Naive thymus-derived CD4-positive, alpha-beta T cell (primary cell): Measurements from ENCODE around the gene UCP3. TPM values are rescaled to one million over a fixed set of nuclear protein-coding genes. Genes with fewer than 3 reads are reported as not detected.

Experiments used
- ATAC-seq: fragments of 150-1000 bp; cut with Tn5 transposase; 2 replicates; pipeline ENCODE4 v1.10.0; 2021; ENCODE audit warnings: mild to moderate bottlenecking, moderate library complexity
- CTCF ChIA-PET: fragments of 350-600 bp; sonication (Branson Sonifier 250); formaldehyde crosslinking; loops from one replicate; lab custom pipeline; 2021; ENCODE audit warnings: antibody characterized with exemption; lab: Charles Lee
- POLR2A ChIA-PET: fragments of 350-600 bp; sonication (Branson Sonifier 250); formaldehyde crosslinking; loops from one replicate; lab custom pipeline; 2021; ENCODE audit warnings: antibody characterized with exemption, inconsistent platforms; lab: Charles Lee
- DNase-seq, 9 donors: peaks; one replicate each; pipeline versions ENCODE4 v3.0.0 to v3.0.0-alpha.2; 2020 to 2022; ENCODE audit warnings: mixed read lengths in 1 of 9
- H3K27ac ChIP-seq: one replicate; pipeline ENCODE4 v1.7.0; 2013; ENCODE audit warnings: mild to moderate bottlenecking, low read depth, low read length, moderate library complexity
- H3K27me3 ChIP-seq, 2 donors: one replicate each; pipeline ENCODE4 v1.7.0; 2013; ENCODE audit warnings: low read length in 2 of 2, mild to moderate bottlenecking in 2 of 2, moderate library complexity in 2 of 2; ENCODE audit not compliant: control insufficient read depth in 2 of 2, insufficient read depth in 2 of 2
- H3K36me3 ChIP-seq, 3 experiments: 1 replicate in 2 of 3; 2 replicates in 1 of 3; pipeline ENCODE4 v1.7.0; 2013; ENCODE audit warnings: low read length in 3 of 3, mild to moderate bottlenecking in 3 of 3, moderate library complexity in 1 of 3; ENCODE audit not compliant: insufficient read depth in 3 of 3, control insufficient read depth in 2 of 3
- H3K4me1 ChIP-seq, 2 donors: one replicate each; pipeline ENCODE4 v1.7.0; 2013; ENCODE audit warnings: low read length in 2 of 2, mild to moderate bottlenecking in 2 of 2, moderate library complexity in 1 of 2; ENCODE audit not compliant: control insufficient read depth in 2 of 2, insufficient read depth in 2 of 2
- H3K4me3 ChIP-seq: 2 replicates; pipeline ENCODE4 v1.7.0; 2013; ENCODE audit warnings: mild to moderate bottlenecking, low read length
- H3K9me3 ChIP-seq, 3 experiments: 1 replicate in 2 of 3; 2 replicates in 1 of 3; pipeline ENCODE4 v1.7.0; 2013; ENCODE audit warnings: low read length in 3 of 3; ENCODE audit not compliant: control insufficient read depth in 2 of 3
- H3K27ac Mint-ChIP-seq, 9 donors: one replicate each; pipeline ENCODE4 v1.8.0; 2020 to 2022; ENCODE audit warnings: mixed read lengths in 9 of 9, mild to moderate bottlenecking in 8 of 9, moderate library complexity in 5 of 9, inconsistent platforms in 2 of 9
- H3K27me3 Mint-ChIP-seq, 5 donors: one replicate each; pipeline ENCODE4 v1.8.0; 2021 to 2022; ENCODE audit warnings: mixed read lengths in 5 of 5, mild to moderate bottlenecking in 1 of 5
- H3K36me3 Mint-ChIP-seq, 5 donors: one replicate each; pipeline ENCODE4 v1.8.0; 2020 to 2022; ENCODE audit warnings: mixed read lengths in 5 of 5, mild to moderate bottlenecking in 3 of 5, inconsistent platforms in 1 of 5
- H3K4me1 Mint-ChIP-seq, 7 donors: one replicate each; pipeline ENCODE4 v1.8.0; 2020 to 2022; ENCODE audit warnings: mixed read lengths in 7 of 7, mild to moderate bottlenecking in 3 of 7, inconsistent platforms in 1 of 7
- H3K4me3 Mint-ChIP-seq, 10 donors: one replicate each; pipeline ENCODE4 v1.8.0; 2020 to 2022; ENCODE audit warnings: mild to moderate bottlenecking in 10 of 10, mixed read lengths in 10 of 10, moderate library complexity in 6 of 10, inconsistent platforms in 2 of 10
- H3K9me3 Mint-ChIP-seq, 11 donors: one replicate each; pipeline ENCODE4 v1.8.0; 2020 to 2022; ENCODE audit warnings: mixed read lengths in 11 of 11, mild to moderate bottlenecking in 4 of 11, inconsistent platforms in 1 of 11, moderate library complexity in 1 of 11
- intact Hi-C, 2 donors: fragments of 100-400 bp; cut with micrococcal nuclease; formaldehyde crosslinking; loops; one replicate each; pipeline ENCODE4 v1.15.1; 2023
- polyA plus RNA-seq, 2 donors: library from polyadenylated mRNA; unstranded; fragments of 300-500 nt; fragmentation: Illumina TruSeq; gene quantifications; one replicate each; pipeline ENCODE4 v1.2.3, GENCODE V29; 2021
- total RNA-seq, 6 experiments: library from RNA in 5 of 6; stranded (reverse) in 5 of 6; gene quantifications; 1 replicate in 5 of 6; 2 replicates in 1 of 6; pipeline ENCODE4 v1.2.3 and lab custom pipeline; 2021 to 2026

Gene UCP3
- total and polyA plus RNA-seq, 7 experiments from 2014 or later, result 0.41 to 10.5 (median 6.1) TPM

DNA sequence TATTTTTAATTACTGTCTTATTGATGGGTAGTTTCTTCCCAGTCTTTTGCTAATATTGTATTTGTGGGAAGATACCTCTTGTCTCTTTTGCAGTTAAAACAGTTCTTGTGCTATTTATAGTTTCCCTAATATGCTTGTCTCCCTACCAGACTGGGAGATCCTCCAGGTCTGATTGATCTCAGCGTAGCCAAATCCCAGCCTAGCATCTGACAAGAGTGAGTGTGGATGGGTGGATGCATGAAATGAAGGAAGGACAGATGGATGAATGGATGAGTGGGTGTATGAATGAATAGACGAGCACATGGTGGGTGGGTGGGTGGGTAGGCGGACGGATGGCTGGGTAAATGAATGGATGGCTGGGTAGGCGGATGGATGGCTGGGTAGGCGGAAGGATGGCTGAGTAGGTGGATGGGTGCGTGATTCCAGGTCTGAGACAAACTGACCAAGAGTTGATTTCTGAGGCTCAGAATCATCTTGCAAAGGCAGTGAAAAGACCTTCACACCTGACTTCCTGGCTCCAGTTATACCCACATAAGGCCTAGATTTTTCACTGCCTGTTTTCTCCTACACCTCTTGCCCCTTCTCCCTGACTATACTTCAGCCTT is 46.7 kb downstream of the UCP3 start:
- Histone ChIP-seq H3K27me3 (no peaks in the 10 kb centered on the region), H3K4me1 (peaks cover 11 to 20% of the 10 kb centered on the region in 2 donors), H3K36me3 (no peaks in the 10 kb centered on the region), H3K9me3 (no peaks in the 10 kb centered on the region), H3K27ac (no peak overlapping the region), H3K4me3 (no peak overlapping the region)
- DNase-seq (no peak), ATAC-seq (no peak)
- CTCF ChIA-PET, result interaction anchor here (6.6 kb wide), 1 partner anchor 72 kb away, joined by 50 read pairs; no protein-coding TSS in a partner anchor
- Mint-ChIP-seq H3K27ac (peak overlapping the region in 2 of 9 donors; percentile 5 to 59), H3K9me3 (peaks cover 0 to 2% (median 0%) of the 10 kb centered on the region in 11 donors), H3K27me3 (peaks cover 4 to 6% (median 5%) of the 10 kb centered on the region in 5 donors), H3K4me3 (no peak overlapping the region), H3K4me1 (peaks cover 8 to 31% (median 21%) of the 10 kb centered on the region in 7 donors), H3K36me3 (no peaks in the 10 kb centered on the region)
- intact Hi-C loops, result loop anchor here in 1 of 2 donors (10.0 kb wide), 1 partner anchor 273 kb away; no protein-coding TSS in a partner anchor
- POLR2A ChIA-PET, result interaction anchor here (26.2 kb wide), 1 partner anchor 29 kb away, joined by 1403 read pairs; the partner anchor contains the start of gene UCP2

DNA sequence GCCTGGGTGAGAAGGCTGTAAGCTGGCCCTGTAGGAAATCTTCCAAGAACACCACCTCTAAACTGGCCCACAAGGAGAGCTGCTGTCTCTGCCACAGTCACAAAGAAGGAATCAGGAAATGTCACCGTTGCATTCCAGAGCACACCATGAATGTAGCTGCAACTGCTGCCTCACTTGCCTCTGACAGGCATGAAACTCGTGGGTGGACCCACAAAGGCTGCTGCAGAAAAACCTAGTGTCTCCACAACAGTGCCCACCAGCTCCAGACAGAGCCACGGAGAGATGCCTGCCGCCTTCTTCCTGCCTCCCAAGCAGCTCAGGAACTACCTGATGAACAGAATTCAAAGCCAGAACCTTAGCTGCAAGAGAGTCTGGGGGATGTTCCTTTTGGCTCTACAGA is 47.6 kb downstream of the UCP3 start:
- Histone ChIP-seq H3K9me3 (no peaks in the 10 kb centered on the region), H3K4me1 (peaks cover 11 to 18% of the 10 kb centered on the region in 2 donors), H3K27ac (no peak overlapping the region), H3K27me3 (no peaks in the 10 kb centered on the region), H3K36me3 (no peaks in the 10 kb centered on the region), H3K4me3 (no peak overlapping the region)
- POLR2A ChIA-PET, result no interaction called here
- Mint-ChIP-seq H3K36me3 (no peaks in the 10 kb centered on the region), H3K4me3 (no peak overlapping the region), H3K27ac (peak overlapping the region in 1 of 9 donors; percentile 62), H3K4me1 (peaks cover 8 to 31% (median 20%) of the 10 kb centered on the region in 7 donors), H3K27me3 (peaks cover 6 to 12% (median 11%) of the 10 kb centered on the region in 5 donors), H3K9me3 (peaks cover 0 to 2% (median 0%) of the 10 kb centered on the region in 11 donors)
- DNase-seq (no peak), ATAC-seq (no peak)
- intact Hi-C loops, result loop anchor here in 1 of 2 donors (10.0 kb wide), 1 partner anchor 273 kb away; no protein-coding TSS in a partner anchor
- CTCF ChIA-PET, result interaction anchor here (0.6 to 1.2 kb wide), 4 partner anchors 36 to 282 kb away, joined by 3 read pairs; no protein-coding TSS in a partner anchor

DNA sequence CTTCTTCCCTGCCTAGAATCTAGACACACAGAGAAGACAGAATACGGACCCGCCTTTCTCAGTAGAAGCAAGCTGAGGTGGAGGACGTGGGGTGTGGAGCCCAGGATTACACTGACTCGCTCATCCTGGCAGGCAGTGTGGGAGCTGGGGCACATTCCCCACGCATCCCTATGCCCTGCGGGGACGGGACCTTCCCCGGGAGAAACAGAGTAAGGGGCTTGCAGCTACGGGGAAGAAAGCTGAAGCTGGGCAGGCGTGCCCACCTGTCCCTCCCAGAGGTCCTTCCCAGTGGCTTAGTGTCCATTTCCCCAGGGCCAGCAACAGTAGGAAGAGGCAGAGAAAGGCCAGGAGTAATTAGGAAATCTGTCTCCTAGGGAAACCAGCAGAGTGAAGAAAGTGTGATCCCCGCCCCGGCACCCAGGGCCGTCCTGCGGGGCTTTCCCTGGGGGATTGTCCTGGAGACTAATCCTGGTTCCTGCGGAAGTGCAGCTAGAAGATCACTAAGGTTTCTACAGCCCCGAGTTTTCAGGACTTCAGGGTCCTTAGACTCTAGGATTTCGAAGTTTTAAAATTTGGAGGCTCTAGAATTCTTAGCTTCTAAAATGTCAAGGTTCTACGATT is 50.3 kb downstream of the UCP3 start:
- Mint-ChIP-seq H3K27me3 (peaks cover 6 to 16% (median 16%) of the 10 kb centered on the region in 5 donors), H3K4me3 (no peak overlapping the region), H3K27ac (no peak overlapping the region), H3K36me3 (no peaks in the 10 kb centered on the region), H3K9me3 (no peaks in the 10 kb centered on the region), H3K4me1 (peaks cover 0 to 6% (median 5%) of the 10 kb centered on the region in 7 donors)
- H3K27ac ChIP-seq, result no peak overlapping the region
- no peaks in the 10 kb centered on the region for H3K9me3 ChIP-seq
- no peaks in the 10 kb centered on the region for H3K36me3 ChIP-seq
- no peaks in the 10 kb centered on the region for H3K4me1 ChIP-seq
- intact Hi-C loops, result no loop called here
- ChIA-PET POLR2A (interaction anchor here (1.2 kb wide), 1 partner anchor 14 kb away, joined by 3 read pairs; no protein-coding TSS in a partner anchor), CTCF (no interaction called here)
- H3K4me3 ChIP-seq, result no peak overlapping the region
- no peaks in the 10 kb centered on the region for H3K27me3 ChIP-seq
- ATAC-seq, result no peak
- no peak for DNase-seq

DNA sequence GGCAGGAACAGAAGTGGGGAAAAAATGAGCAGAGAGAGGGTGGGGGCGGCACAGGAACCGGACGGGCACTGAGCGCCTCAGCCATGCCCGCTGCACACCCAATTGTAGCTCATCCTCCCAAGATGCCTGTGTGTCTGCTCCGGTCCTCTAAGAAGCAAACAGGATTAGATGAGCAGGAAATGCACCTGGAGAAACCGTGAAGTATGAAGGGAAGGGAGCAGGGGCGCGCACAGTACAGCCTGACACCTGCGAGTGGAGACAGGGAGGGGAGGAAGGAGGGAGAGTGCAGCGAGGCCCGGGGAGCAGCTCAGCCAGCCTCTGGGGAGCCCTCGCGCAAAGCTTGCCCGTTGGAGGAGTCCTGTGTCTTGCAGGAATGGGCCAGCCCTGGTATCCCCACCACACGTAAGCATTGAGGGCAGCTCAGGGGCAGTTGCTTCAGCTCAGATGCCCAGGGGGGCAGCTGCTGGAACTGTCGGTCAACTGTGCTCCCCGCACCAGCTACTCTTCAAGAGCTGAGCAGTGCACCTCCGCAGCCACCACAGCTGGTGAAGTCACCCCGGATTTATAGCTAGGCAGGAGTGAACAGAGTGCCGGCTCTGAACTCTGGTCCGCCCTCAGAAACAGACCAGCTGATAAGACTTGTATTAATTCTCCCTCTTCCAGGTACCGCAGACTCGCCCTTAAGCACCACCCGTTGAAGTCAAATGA is 51.1 kb downstream of the UCP3 start:
- Histone ChIP-seq H3K9me3 (no peaks in the 10 kb centered on the region), H3K4me3 (no peak overlapping the region), H3K4me1 (no peaks in the 10 kb centered on the region), H3K36me3 (no peaks in the 10 kb centered on the region), H3K27me3 (no peaks in the 10 kb centered on the region), H3K27ac (no peak overlapping the region)
- peaks cover 6 to 16% (median 16%) of the 10 kb centered on the region in 5 donors for H3K27me3 Mint-ChIP-seq
- H3K36me3 Mint-ChIP-seq, result no peaks in the 10 kb centered on the region
- POLR2A ChIA-PET, result interaction anchor here (0.6 to 1.2 kb wide), 3 partner anchors 15 to 112 kb away, joined by 3 read pairs; no protein-coding TSS in a partner anchor
- DNase-seq (no peak), ATAC-seq (peak; percentile 34)
- intact Hi-C loops, result no loop called here
- peak overlapping the region in 1 of 9 donors; percentile 67 for H3K27ac Mint-ChIP-seq
- peaks cover 0 to 6% (median 5%) of the 10 kb centered on the region in 7 donors for H3K4me1 Mint-ChIP-seq
- peak overlapping the region in 6 of 10 donors; percentile 52 to 81 (median 62) for H3K4me3 Mint-ChIP-seq
- no peaks in the 10 kb centered on the region for H3K9me3 Mint-ChIP-seq
- CTCF ChIA-PET, result no interaction called here

DNA sequence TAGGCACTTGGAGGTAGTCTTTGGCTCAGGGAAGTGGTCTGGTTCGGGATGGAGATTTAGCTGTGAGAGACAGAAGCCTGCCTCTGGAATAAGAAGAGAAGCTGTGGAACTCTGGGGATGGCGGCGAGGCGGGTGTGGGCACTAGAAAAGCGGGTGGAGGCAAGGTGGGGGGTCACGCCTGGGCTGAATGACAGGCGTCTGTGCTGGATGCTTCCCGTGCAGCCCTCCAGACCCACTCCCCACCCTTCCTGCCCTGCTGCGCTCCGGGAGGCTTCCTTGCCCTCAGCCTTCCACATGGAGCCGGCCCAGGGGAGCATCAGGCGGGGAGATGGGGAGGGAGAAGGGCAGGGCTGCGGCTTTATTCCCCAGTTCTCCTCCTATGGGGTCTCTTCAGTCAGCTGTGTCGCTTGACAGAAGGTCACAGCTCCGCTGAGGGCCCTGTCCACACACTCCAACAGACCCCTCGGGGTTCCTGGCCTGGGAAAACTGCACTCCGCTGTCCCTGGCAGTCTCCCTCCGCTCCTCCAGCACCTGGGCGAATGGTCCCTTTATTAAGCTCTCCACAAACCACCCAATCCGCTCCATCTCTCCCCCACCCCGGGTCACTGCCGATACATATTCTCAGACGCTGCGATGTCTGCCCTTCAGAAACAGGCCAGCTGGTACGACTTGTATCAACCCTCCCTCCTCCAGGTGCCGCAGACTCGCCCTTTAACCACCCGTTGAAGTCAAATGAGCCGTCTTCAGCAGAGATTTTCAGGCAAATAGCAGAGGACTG is 51.8 kb downstream of the UCP3 start:
- no peak for ATAC-seq
- DNase-seq, result no peak
- CTCF ChIA-PET, result no interaction called here
- Mint-ChIP-seq H3K27me3 (peaks cover 6 to 16% (median 16%) of the 10 kb centered on the region in 5 donors), H3K9me3 (no peaks in the 10 kb centered on the region), H3K4me3 (peak overlapping the region in 6 of 10 donors; percentile 52 to 81 (median 62)), H3K36me3 (no peaks in the 10 kb centered on the region), H3K27ac (peak overlapping the region in 1 of 9 donors; percentile 67), H3K4me1 (peaks cover 0 to 6% (median 5%) of the 10 kb centered on the region in 7 donors)
- no peak overlapping the region for H3K27ac ChIP-seq
- no peaks in the 10 kb centered on the region for H3K36me3 ChIP-seq
- H3K9me3 ChIP-seq, result no peaks in the 10 kb centered on the region
- no peaks in the 10 kb centered on the region for H3K4me1 ChIP-seq
- intact Hi-C loops, result no loop called here
- POLR2A ChIA-PET, result interaction anchor here (0.5 to 1.1 kb wide), 3 partner anchors 38 to 113 kb away, joined by 3 to 6 read pairs (median 3); no protein-coding TSS in a partner anchor
- H3K4me3 ChIP-seq, result no peak overlapping the region
- H3K27me3 ChIP-seq, result no peaks in the 10 kb centered on the region

DNA sequence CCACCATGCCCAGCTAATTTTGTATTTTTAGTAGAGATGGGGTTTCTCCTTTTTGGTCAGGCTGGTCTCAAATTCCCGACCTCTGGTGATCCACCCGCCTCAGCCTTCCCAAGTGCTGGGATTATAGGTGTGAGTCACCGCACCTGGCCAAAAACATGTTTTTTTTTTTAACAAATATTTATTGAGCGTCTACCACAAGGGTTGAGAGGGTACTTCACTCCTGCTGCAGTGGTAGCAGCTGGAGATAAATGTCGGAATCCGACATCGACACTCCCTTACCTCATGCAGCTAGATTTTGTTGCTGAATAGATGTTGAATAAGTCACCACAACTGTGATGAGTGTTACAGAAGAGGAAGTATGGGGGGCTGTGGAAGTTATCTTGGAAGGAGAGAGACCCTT is 57.1 kb downstream of the UCP3 start:
- Histone ChIP-seq H3K4me1 (no peaks in the 10 kb centered on the region), H3K27ac (no peak overlapping the region), H3K36me3 (no peaks in the 10 kb centered on the region), H3K27me3 (no peaks in the 10 kb centered on the region), H3K9me3 (no peaks in the 10 kb centered on the region), H3K4me3 (no peak overlapping the region)
- H3K36me3 Mint-ChIP-seq, result peaks cover 0 to 1% (median 0%) of the 10 kb centered on the region in 5 donors
- intact Hi-C loops, result no loop called here
- H3K4me1 Mint-ChIP-seq, result peaks cover 0 to 4% (median 0%) of the 10 kb centered on the region in 7 donors
- ATAC-seq (no peak), DNase-seq (no peak)
- no peak overlapping the region for H3K27ac Mint-ChIP-seq
- ChIA-PET CTCF (no interaction called here), POLR2A (no interaction called here)
- no peaks in the 10 kb centered on the region for H3K9me3 Mint-ChIP-seq
- H3K4me3 Mint-ChIP-seq, result no peak overlapping the region
- peaks cover 0 to 10% (median 9%) of the 10 kb centered on the region in 5 donors for H3K27me3 Mint-ChIP-seq
